Ishikawa (cell line): ENCODE results near the gene TYRP1.

ENCODE experiments used
- CEBPB ChIP-seq: IDR thresholded peaks from 2 replicates; pipeline ENCODE4 v1.6.1; 2012
- EP300 ChIP-seq: IDR thresholded peaks from 2 replicates; pipeline ENCODE4 v1.6.1; 2012; ENCODE audit warnings: borderline replicate concordance
- MAX ChIP-seq: IDR thresholded peaks from 2 replicates; pipeline ENCODE4 v1.6.1; 2012
- NFIC ChIP-seq: IDR thresholded peaks from 2 replicates; pipeline ENCODE4 v1.6.1; 2012
- REST ChIP-seq: IDR thresholded peaks from 2 replicates; pipeline ENCODE4 v1.6.1; 2012; ENCODE audit warnings: low read depth, mild to moderate bottlenecking
- TAF1 ChIP-seq: IDR thresholded peaks from 2 replicates; pipeline ENCODE4 v1.6.1; 2012; ENCODE audit warnings: low read depth, mild to moderate bottlenecking
- USF1 ChIP-seq: IDR thresholded peaks from 2 replicates; pipeline ENCODE4 v1.6.1; 2012
- YY1 ChIP-seq: IDR thresholded peaks from 2 replicates; pipeline ENCODE4 v1.6.1; 2012; ENCODE audit warnings: low read depth

GRCh38 chr9:12659220-12659619 lies 34.0 kb upstream of the TYRP1 start:
- TF ChIP-seq TAF1 (no peak), NFIC (no peak), EP300 (no peak), REST (no peak), USF1 (no peak), CEBPB (no peak), YY1 (no peak), MAX (no peak)
